K562 (cell line): ENCODE results near the gene GUK1. TPM values are rescaled to one million over a fixed set of nuclear protein-coding genes. Genes with fewer than 3 reads are reported as not detected.
A peak's percentile ranks its signal among the peaks of the same experiment; 100 is the strongest.

Experiments
- BRD9 ChIP-seq: fragments of 450-650 bp; IDR thresholded peaks from 2 replicates; pipeline ENCODE4 v1.6.1; 2018; ENCODE audit warnings: low read depth; ENCODE audit not compliant: partially characterized antibody
- C11orf30 ChIP-seq: fragments of 450-650 bp; IDR thresholded peaks from 2 replicates; pipeline ENCODE4 v1.6.1; 2016; ENCODE audit warnings: low read depth, mild to moderate bottlenecking
- ESRRA ChIP-seq: fragments of 450-650 bp; IDR thresholded peaks from 2 replicates; pipeline ENCODE4 v1.6.1; 2014; ENCODE audit warnings: low read depth, mild to moderate bottlenecking, moderate library complexity, borderline replicate concordance
- FOXK2 ChIP-seq, 2 experiments: fragments of 450-650 bp; IDR thresholded peaks in 1 of 2; conservative IDR thresholded peaks in 1 of 2; 2 replicates each; pipeline ENCODE4 v1.6.1; 2016; ENCODE audit warnings: low read depth in 2 of 2, mild to moderate bottlenecking in 1 of 2
- JUND ChIP-seq, 2 experiments: IDR thresholded peaks; 2 replicates in 1 of 2; 3 replicates in 1 of 2; pipeline ENCODE4 v1.6.1; 2011; ENCODE audit warnings: borderline replicate concordance in 2 of 2, low read depth in 2 of 2, low read length in 2 of 2, improper control_type of control experiment in 1 of 2, missing biosample characterization in 1 of 2, missing genetic modification characterization in 1 of 2, missing genetic modification reagents in 1 of 2
- MAFK ChIP-seq: IDR thresholded peaks from 2 replicates; pipeline ENCODE4 v1.6.1; 2011; ENCODE audit warnings: low read length, improper control_type of control experiment
- NRF1 ChIP-seq, 2 experiments: fragments of 450-650 bp; IDR thresholded peaks in 1 of 2; conservative IDR thresholded peaks in 1 of 2; 2 replicates each; pipeline ENCODE4 v1.6.1; 2014; ENCODE audit warnings: mild to moderate bottlenecking in 2 of 2
- POLR2G ChIP-seq: fragments of 200-400 bp; formaldehyde crosslinking; IDR thresholded peaks from 2 replicates; pipeline ENCODE4 v1.6.1; 2017; ENCODE audit warnings: low read depth, mild to moderate bottlenecking, antibody characterized with exemption, low read length, moderate library complexity
- RBFOX2 ChIP-seq: fragments of 200-400 bp; formaldehyde crosslinking; IDR thresholded peaks from 2 replicates; pipeline ENCODE4 v1.6.1; 2017; ENCODE audit warnings: low read depth, mild to moderate bottlenecking, low read length, moderate library complexity
- RFX5 ChIP-seq: IDR thresholded peaks from 2 replicates; pipeline ENCODE4 v1.6.1; 2011; ENCODE audit warnings: low read depth, mild to moderate bottlenecking, improper control_type of control experiment, low read length
- RHOXF2B ChIP-seq: fragments of 250-450 bp; sonication (Bioruptor Pico); conservative IDR thresholded peaks from 2 replicates; pipeline ENCODE4 v1.5.1; 2021
- SNIP1 ChIP-seq: fragments of 450-650 bp; IDR thresholded peaks from 2 replicates; pipeline ENCODE4 v1.7.1; 2017; ENCODE audit warnings: low read depth, mild to moderate bottlenecking
- TAF1 ChIP-seq: IDR thresholded peaks from 2 replicates; pipeline ENCODE4 v1.6.1; 2011; ENCODE audit warnings: mild to moderate bottlenecking, low read length, moderate library complexity; ENCODE audit not compliant: insufficient read depth, control insufficient read depth, severe bottlenecking; ENCODE audit errors: extremely low read depth
- TBL1XR1 ChIP-seq, 2 experiments: IDR thresholded peaks; 2 replicates each; pipeline ENCODE4 v1.6.1; 2012; ENCODE audit warnings: improper control_type of control experiment in 2 of 2, low read length in 2 of 2, mild to moderate bottlenecking in 1 of 2
- TEAD1 ChIP-seq, 2 experiments: fragments of 450-650 bp in 1 of 2; sonication (generic) in 1 of 2; formaldehyde crosslinking; IDR thresholded peaks; 2 replicates each; pipeline versions ENCODE4 v1.4.0 to v1.8.0; 2020 to 2022; ENCODE audit warnings: mild to moderate bottlenecking in 2 of 2, missing genetic modification reagents in 1 of 2
- ZC3H11A ChIP-seq: IDR thresholded peaks from 2 replicates; pipeline ENCODE4 v1.6.1; 2012; ENCODE audit warnings: low read depth, low read length, improper control_type of control experiment
- ZFP30 ChIP-seq: fragments of 250-450 bp; sonication (Bioruptor Pico); IDR thresholded peaks from 2 replicates; pipeline ENCODE4 v1.8.0; 2022; ENCODE audit warnings: moderate library complexity, mild to moderate bottlenecking, inconsistent platforms, borderline replicate concordance
- ZNF407 ChIP-seq: fragments of 450-650 bp; IDR thresholded peaks from 2 replicates; pipeline ENCODE4 v1.6.1; 2016; ENCODE audit warnings: low read depth
- ZNF408 ChIP-seq: fragments of 250-450 bp; sonication (Bioruptor Pico); IDR thresholded peaks from 2 replicates; pipeline ENCODE4 v1.4.0; 2020; ENCODE audit warnings: low read depth, mild to moderate bottlenecking, moderate library complexity
- ZNF507 ChIP-seq: conservative IDR thresholded peaks from 2 replicates; pipeline ENCODE4 v1.6.1; 2017; ENCODE audit warnings: missing genetic modification characterization, missing compliant biosample characterization
- ZNF583 ChIP-seq: fragments of 250-450 bp; sonication (Bioruptor Pico); IDR thresholded peaks from 2 replicates; pipeline ENCODE4 v1.4.0; 2020
- polyA plus RNA-seq, 8 experiments: library from polyadenylated mRNA; depleted of rRNA in 4 of 8; stranded (reverse) in 5 of 8; unstranded in 3 of 8; fragments of >200 nt; fragmentation: Nextera tagmentation in 2 of 8; fragmentation: Illumina TruSeq in 1 of 8; extraction: Ambion mirVana in 2 of 8; extraction: Trizol in 1 of 8; gene quantifications; 2 replicates each; pipeline versions ENCODE4 v1.2.1 to v1.2.3, GENCODE V29; 2011 to 2014; ENCODE audit warnings: inconsistent platforms in 1 of 8, missing spikeins in 1 of 8
- total RNA-seq, 7 experiments: library from RNA; depleted of rRNA in 6 of 7; stranded (reverse); fragments of >200 nt in 6 of 7; fragmentation: Illumina TruSeq in 2 of 7; extraction: Trizol in 2 of 7; gene quantifications; 2 replicates each; pipeline versions ENCODE4 v1.2.1 to v1.2.3, GENCODE V29; 2011 to 2021; ENCODE audit warnings: low replicate concordance in 1 of 7

The GUK1 gene
- total and polyA plus RNA-seq, 9 of the 15 experiments (the other 6 are each of a cell fraction or from before 2014, with no cell fraction given), result 7.0 to 331 (median 132) TPM

- TF ChIP-seq ZNF407 (no peak), ZNF507 (tag) (no peak), FOXK2 (conservative IDR thresholded peaks at IDR 0.05 in 1 of 2, IDR thresholded peaks at IDR 0.05 in 1 of 2; ENCODE audit: low read depth in 2 of 2) (no peak), SNIP1 (no peak), RFX5 (no peak), ZFP30 (CRISPR knock-in tag) (no peak), C11orf30 (no peak), MAFK (no peak), JUND (IDR thresholded peaks at IDR 0.05; ENCODE audit: borderline replicate concordance, low read depth, low read length) (no peak), JUND (tag; IDR thresholded peaks at IDR 0.05; ENCODE audit: borderline replicate concordance, low read depth, low read length) (no peak), RBFOX2 (peak; percentile 71), POLR2G (peak; percentile 70), ESRRA (peak; percentile 36; the same call in 1 of the 2 replicates), BRD9 (no peak), TEAD1 (CRISPR knock-in tag; IDR thresholded peaks at IDR 0.05) (0 out of 4 replicates have a peak, but pooled peaks of 1 of the 2 experiments have one; percentile 47), TAF1 (no peak), ZC3H11A (no peak), RHOXF2B (CRISPR knock-in tag) (0 out of 2 replicates have a peak, but pooled peaks have one; percentile 71), NRF1 (conservative IDR thresholded peaks at IDR 0.05 in 1 of 2, IDR thresholded peaks at IDR 0.05 in 1 of 2) (peak; percentile 78 to 84), ZNF408 (CRISPR knock-in tag) (no peak), TBL1XR1 (IDR thresholded peaks at IDR 0.05; ENCODE audit: low read length in 2 of 2) (no peak), ZNF583 (CRISPR knock-in tag) (no peak)
These were observed 34.6 kb downstream of the GUK1 start (continued) for GRCh38 chr1:228174482-228175315.
